Stimulated activated CD8-positive, alpha-beta memory T cell treated with anti-CD3 and anti-CD28 coated beads, Interleukin-4, amount 100 ng/mL, for 1 hour (primary cell): ENCODE data around the gene RAB3C.

ENCODE experiments used
- DNase-seq, 2 donors: peaks; one replicate each; pipeline ENCODE4 v3.0.0-alpha.2; 2020; ENCODE audit warnings: low read depth in 2 of 2, low spot score in 1 of 2

The RAB3C gene

GRCh38 chr5:58722160-58722559 lies 139.3 kb downstream of the RAB3C start:
- DNase-seq, result no peak

- no peak for DNase-seq
Measured at GRCh38 chr5:58724992-58725391, 142.1 kb downstream of the RAB3C start.

GRCh38 chr5:58731641-58732040 lies 148.8 kb downstream of the RAB3C start:
- no peak for DNase-seq

GRCh38 chr5:58735637-58736036 lies 152.8 kb downstream of the RAB3C start:
- DNase-seq, result no peak

GRCh38 chr5:58736214-58736613 lies 153.3 kb downstream of the RAB3C start:
- DNase-seq, result no peak

GRCh38 chr5:58737671-58738070 lies 154.8 kb downstream of the RAB3C start:
- DNase-seq, result no peak

- DNase-seq, result no peak
Measured at GRCh38 chr5:58738336-58738735, 155.5 kb downstream of the RAB3C start.

- DNase-seq, result no peak
Measured at GRCh38 chr5:58739051-58739450, 156.2 kb downstream of the RAB3C start.

- DNase-seq, result no peak
Measured at GRCh38 chr5:58740956-58741355, 158.1 kb downstream of the RAB3C start.

GRCh38 chr5:58745350-58745749 lies 162.5 kb downstream of the RAB3C start:
- DNase-seq, result no peak

GRCh38 chr5:58746321-58746720 lies 163.4 kb downstream of the RAB3C start:
- DNase-seq, result no peak

GRCh38 chr5:58750036-58750435 lies 167.2 kb downstream of the RAB3C start:
- DNase-seq, result no peak

- no peak for DNase-seq
Measured at GRCh38 chr5:58751222-58751837, 168.5 kb downstream of the RAB3C start.

GRCh38 chr5:58752104-58752503 lies 169.2 kb downstream of the RAB3C start:
- no peak for DNase-seq

GRCh38 chr5:58753446-58753845 lies 170.6 kb downstream of the RAB3C start:
- no peak for DNase-seq

- no peak for DNase-seq
Measured at GRCh38 chr5:58754250-58754649, 171.4 kb downstream of the RAB3C start.

- no peak for DNase-seq
Measured at GRCh38 chr5:58755397-58755796, 172.5 kb downstream of the RAB3C start.

GRCh38 chr5:58759745-58760144 lies 176.9 kb downstream of the RAB3C start:
- no peak for DNase-seq

GRCh38 chr5:58760222-58760621 lies 177.3 kb downstream of the RAB3C start:
- no peak for DNase-seq

GRCh38 chr5:58761407-58761806 lies 178.5 kb downstream of the RAB3C start:
- DNase-seq, result no peak

GRCh38 chr5:58763390-58763789 lies 180.5 kb downstream of the RAB3C start:
- DNase-seq, result no peak

- no peak for DNase-seq
Measured at GRCh38 chr5:58764199-58764598, 181.3 kb downstream of the RAB3C start.

- no peak for DNase-seq
Measured at GRCh38 chr5:58765058-58765457, 182.2 kb downstream of the RAB3C start.

- no peak for DNase-seq
Measured at GRCh38 chr5:58767104-58767503, 184.2 kb downstream of the RAB3C start.
